HepG2 (cell line): Measurements from ENCODE around the gene PPCDC. TPM values are rescaled to one million over a fixed set of nuclear protein-coding genes. Genes with fewer than 3 reads are reported as not detected.
A peak's percentile ranks its signal among the peaks of the same experiment; 100 is the strongest.

Experiments
- FOXA1 ChIP-seq, 2 experiments: fragments of 450-650 bp in 1 of 2; sonication (generic) in 1 of 2; formaldehyde crosslinking in 1 of 2; IDR thresholded peaks; 2 replicates each; pipeline versions ENCODE4 v1.4.0 to v1.6.1; 2016 to 2020; ENCODE audit warnings: missing genetic modification reagents in 1 of 2
- MEIS2 ChIP-seq: sonication (generic); formaldehyde crosslinking; IDR thresholded peaks from 2 replicates; pipeline ENCODE4 v1.9.0; 2021; ENCODE audit warnings: mild to moderate bottlenecking, missing genetic modification reagents
- MIER2 ChIP-seq: IDR thresholded peaks from 2 replicates; pipeline ENCODE4 v1.6.1; 2016; ENCODE audit warnings: missing biosample characterization, missing genetic modification reagents
- NFE2L2 ChIP-seq: fragments of 150-350 bp; IDR thresholded peaks from 2 replicates; pipeline ENCODE4 v1.6.1; 2014; ENCODE audit warnings: low read length
- ZBTB7A ChIP-seq: sonication (generic); formaldehyde crosslinking; IDR thresholded peaks from 2 replicates; pipeline ENCODE4 v1.8.0; 2022; ENCODE audit warnings: mild to moderate bottlenecking, missing genetic modification reagents
- ZNF264 ChIP-seq: sonication (generic); formaldehyde crosslinking; IDR thresholded peaks from 2 replicates; pipeline ENCODE4 v1.4.0; 2020; ENCODE audit warnings: missing genetic modification reagents
- ZNF44 ChIP-seq: sonication (generic); formaldehyde crosslinking; IDR thresholded peaks from 2 replicates; pipeline ENCODE4 v1.5.1; 2020; ENCODE audit warnings: mild to moderate bottlenecking, missing genetic modification reagents
- ZNF775 ChIP-seq: sonication (generic); formaldehyde crosslinking; IDR thresholded peaks from 2 replicates; pipeline ENCODE4 v1.4.0; 2020; ENCODE audit warnings: missing genetic modification reagents, mild to moderate bottlenecking, moderate library complexity, borderline replicate concordance
- ZNF788 ChIP-seq: sonication (generic); formaldehyde crosslinking; IDR thresholded peaks from 2 replicates; pipeline ENCODE4 v1.5.0; 2020; ENCODE audit warnings: mild to moderate bottlenecking, missing genetic modification reagents, borderline replicate concordance
- polyA plus RNA-seq, 8 experiments: library from polyadenylated mRNA; depleted of rRNA in 3 of 8; stranded (reverse) in 7 of 8; unstranded in 1 of 8; fragments of >200 nt; fragmentation: Illumina TruSeq in 4 of 8; extraction: Trizol in 4 of 8; gene quantifications; 2 replicates each; pipeline versions ENCODE4 v1.2.1 to v1.2.3, GENCODE V29; 2011 to 2016; ENCODE audit warnings: low read depth in 4 of 8, missing spikeins in 1 of 8, mixed read lengths in 1 of 8; ENCODE audit not compliant: insufficient read depth in 1 of 8
- total RNA-seq, 5 experiments: library from RNA; depleted of rRNA; stranded (reverse); fragments of >200 nt; fragmentation: Illumina TruSeq; extraction: Trizol; gene quantifications; 2 replicates each; pipeline ENCODE4 v1.2.3, GENCODE V29; 2016; ENCODE audit warnings: low read depth in 1 of 5
- TF ChIP-seq, protein P1 (sequence below): sonication (generic); formaldehyde crosslinking; IDR thresholded peaks from 2 replicates; pipeline ENCODE4 v1.5.1; 2020; ENCODE audit warnings: missing genetic modification reagents, mild to moderate bottlenecking, borderline replicate concordance
- TF ChIP-seq, protein P2 (sequence below): sonication (generic); formaldehyde crosslinking; IDR thresholded peaks from 2 replicates; pipeline ENCODE4 v1.8.1; 2023; ENCODE audit warnings: missing genetic modification reagents, inconsistent platforms, borderline replicate concordance
- TF ChIP-seq, protein P3 (sequence below), 2 experiments: sonication (generic) in 1 of 2; formaldehyde crosslinking in 1 of 2; IDR thresholded peaks; 2 replicates each; pipeline versions ENCODE4 v1.4.0 to v1.6.1; 2018 to 2020; ENCODE audit warnings: missing genetic modification reagents in 2 of 2, borderline replicate concordance in 1 of 2, low read depth in 1 of 2, mild to moderate bottlenecking in 1 of 2, missing biosample characterization in 1 of 2
- TF ChIP-seq, protein P4 (sequence below): sonication (generic); formaldehyde crosslinking; IDR thresholded peaks from 2 replicates; pipeline ENCODE4 v1.4.0; 2020; ENCODE audit warnings: missing genetic modification reagents
- TF ChIP-seq, protein P5 (sequence below): sonication (generic); formaldehyde crosslinking; IDR thresholded peaks from 2 replicates; pipeline ENCODE4 v1.8.0; 2022; ENCODE audit warnings: mild to moderate bottlenecking, missing genetic modification reagents
- TF ChIP-seq, protein P6 (sequence below): sonication (generic); formaldehyde crosslinking; IDR thresholded peaks from 2 replicates; pipeline ENCODE4 v1.5.0; 2020; ENCODE audit warnings: mild to moderate bottlenecking, missing genetic modification reagents

The PPCDC gene
- total and polyA plus RNA-seq, 2 of the 13 experiments (the other 11 are each of a cell fraction or from before 2014, with no cell fraction given): 12.3 to 12.8 TPM

DNA sequence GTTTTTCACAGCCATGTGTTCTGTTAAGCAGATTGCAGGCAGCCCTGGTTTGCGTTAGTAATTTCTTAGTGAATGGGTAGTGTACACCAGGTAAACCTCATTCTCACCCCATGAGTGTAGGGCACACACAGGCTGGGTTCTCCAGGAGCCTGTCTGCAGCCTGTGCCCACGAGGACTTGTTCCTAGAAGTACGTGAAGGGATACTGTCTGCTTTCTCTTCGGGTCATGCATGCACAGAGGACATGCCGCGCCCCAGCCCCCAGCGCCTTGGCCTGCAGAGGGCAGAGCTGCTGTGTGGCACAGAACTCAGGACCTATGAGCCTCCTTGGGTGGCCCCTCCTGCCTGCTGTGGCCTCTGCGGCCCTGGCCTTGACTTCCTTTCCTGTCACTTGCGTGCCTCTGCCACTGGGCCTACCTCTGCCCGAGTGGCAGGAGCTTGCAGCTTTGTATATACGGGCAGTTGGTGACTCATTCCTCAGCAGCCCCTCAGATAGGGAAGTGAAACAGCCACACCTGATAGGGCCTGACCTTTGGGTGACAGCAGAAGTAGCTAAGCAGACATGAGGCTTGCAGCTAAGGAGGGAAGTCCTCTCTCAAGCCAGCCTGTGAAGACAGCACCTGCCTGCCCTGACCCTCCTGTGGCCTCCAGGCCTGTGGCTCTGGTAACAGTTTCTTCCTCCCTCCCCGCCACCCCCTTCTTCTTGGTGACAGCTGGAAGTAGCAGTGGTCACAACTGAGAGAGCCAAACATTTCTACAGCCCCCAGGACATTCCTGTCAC is 19.5 kb downstream of the PPCDC start (continued):
- TF ChIP-seq, protein P1, sequence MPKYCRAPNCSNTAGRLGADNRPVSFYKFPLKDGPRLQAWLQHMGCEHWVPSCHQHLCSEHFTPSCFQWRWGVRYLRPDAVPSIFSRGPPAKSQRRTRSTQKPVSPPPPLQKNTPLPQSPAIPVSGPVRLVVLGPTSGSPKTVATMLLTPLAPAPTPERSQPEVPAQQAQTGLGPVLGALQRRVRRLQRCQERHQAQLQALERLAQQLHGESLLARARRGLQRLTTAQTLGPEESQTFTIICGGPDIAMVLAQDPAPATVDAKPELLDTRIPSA (CRISPR knock-in tag): no peak
- 0 out of 2 replicates have a peak, but pooled peaks have one; percentile 77 for TF ChIP-seq ZNF44 (CRISPR knock-in tag)
- 0 out of 2 replicates have a peak, but pooled peaks have one; percentile 66 for TF ChIP-seq MEIS2 (CRISPR knock-in tag)
- TF ChIP-seq, protein P2, sequence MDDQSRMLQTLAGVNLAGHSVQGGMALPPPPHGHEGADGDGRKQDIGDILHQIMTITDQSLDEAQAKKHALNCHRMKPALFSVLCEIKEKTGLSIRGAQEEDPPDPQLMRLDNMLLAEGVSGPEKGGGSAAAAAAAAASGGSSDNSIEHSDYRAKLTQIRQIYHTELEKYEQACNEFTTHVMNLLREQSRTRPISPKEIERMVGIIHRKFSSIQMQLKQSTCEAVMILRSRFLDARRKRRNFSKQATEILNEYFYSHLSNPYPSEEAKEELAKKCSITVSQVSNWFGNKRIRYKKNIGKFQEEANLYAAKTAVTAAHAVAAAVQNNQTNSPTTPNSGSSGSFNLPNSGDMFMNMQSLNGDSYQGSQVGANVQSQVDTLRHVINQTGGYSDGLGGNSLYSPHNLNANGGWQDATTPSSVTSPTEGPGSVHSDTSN (CRISPR knock-in tag): no peak
- TF ChIP-seq, protein P3, sequence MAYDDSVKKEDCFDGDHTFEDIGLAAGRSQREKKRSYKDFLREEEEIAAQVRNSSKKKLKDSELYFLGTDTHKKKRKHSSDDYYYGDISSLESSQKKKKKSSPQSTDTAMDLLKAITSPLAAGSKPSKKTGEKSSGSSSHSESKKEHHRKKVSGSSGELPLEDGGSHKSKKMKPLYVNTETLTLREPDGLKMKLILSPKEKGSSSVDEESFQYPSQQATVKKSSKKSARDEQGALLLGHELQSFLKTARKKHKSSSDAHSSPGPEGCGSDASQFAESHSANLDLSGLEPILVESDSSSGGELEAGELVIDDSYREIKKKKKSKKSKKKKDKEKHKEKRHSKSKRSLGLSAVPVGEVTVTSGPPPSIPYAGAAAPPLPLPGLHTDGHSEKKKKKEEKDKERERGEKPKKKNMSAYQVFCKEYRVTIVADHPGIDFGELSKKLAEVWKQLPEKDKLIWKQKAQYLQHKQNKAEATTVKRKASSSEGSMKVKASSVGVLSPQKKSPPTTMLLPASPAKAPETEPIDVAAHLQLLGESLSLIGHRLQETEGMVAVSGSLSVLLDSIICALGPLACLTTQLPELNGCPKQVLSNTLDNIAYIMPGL (CRISPR knock-in tag; IDR thresholded peaks at IDR 0.05; ENCODE audit: borderline replicate concordance in 1 of 2, low read depth in 1 of 2): peak; percentile 78 to 88; a peak in 2 of 4 replicates
- TF ChIP-seq ZNF788: peak; percentile 80; the same call in 1 of the 2 replicates
- TF ChIP-seq NFE2L2: no peak
- TF ChIP-seq MIER2 (CRISPR knock-in tag): peak; percentile 72; the same call in 1 of the 2 replicates
- TF ChIP-seq ZNF264 (CRISPR knock-in tag): no peak
- TF ChIP-seq, protein P4, sequence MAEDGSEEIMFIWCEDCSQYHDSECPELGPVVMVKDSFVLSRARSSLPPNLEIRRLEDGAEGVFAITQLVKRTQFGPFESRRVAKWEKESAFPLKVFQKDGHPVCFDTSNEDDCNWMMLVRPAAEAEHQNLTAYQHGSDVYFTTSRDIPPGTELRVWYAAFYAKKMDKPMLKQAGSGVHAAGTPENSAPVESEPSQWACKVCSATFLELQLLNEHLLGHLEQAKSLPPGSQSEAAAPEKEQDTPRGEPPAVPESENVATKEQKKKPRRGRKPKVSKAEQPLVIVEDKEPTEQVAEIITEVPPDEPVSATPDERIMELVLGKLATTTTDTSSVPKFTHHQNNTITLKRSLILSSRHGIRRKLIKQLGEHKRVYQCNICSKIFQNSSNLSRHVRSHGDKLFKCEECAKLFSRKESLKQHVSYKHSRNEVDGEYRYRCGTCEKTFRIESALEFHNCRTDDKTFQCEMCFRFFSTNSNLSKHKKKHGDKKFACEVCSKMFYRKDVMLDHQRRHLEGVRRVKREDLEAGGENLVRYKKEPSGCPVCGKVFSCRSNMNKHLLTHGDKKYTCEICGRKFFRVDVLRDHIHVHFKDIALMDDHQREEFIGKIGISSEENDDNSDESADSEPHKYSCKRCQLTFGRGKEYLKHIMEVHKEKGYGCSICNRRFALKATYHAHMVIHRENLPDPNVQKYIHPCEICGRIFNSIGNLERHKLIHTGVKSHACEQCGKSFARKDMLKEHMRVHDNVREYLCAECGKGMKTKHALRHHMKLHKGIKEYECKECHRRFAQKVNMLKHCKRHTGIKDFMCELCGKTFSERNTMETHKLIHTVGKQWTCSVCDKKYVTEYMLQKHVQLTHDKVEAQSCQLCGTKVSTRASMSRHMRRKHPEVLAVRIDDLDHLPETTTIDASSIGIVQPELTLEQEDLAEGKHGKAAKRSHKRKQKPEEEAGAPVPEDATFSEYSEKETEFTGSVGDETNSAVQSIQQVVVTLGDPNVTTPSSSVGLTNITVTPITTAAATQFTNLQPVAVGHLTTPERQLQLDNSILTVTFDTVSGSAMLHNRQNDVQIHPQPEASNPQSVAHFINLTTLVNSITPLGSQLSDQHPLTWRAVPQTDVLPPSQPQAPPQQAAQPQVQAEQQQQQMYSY (CRISPR knock-in tag): no peak
- TF ChIP-seq ZNF775 (CRISPR knock-in tag): no peak
- no peak; the same call in none of the 2 replicates for TF ChIP-seq ZBTB7A (CRISPR knock-in tag)
- TF ChIP-seq, protein P5, sequence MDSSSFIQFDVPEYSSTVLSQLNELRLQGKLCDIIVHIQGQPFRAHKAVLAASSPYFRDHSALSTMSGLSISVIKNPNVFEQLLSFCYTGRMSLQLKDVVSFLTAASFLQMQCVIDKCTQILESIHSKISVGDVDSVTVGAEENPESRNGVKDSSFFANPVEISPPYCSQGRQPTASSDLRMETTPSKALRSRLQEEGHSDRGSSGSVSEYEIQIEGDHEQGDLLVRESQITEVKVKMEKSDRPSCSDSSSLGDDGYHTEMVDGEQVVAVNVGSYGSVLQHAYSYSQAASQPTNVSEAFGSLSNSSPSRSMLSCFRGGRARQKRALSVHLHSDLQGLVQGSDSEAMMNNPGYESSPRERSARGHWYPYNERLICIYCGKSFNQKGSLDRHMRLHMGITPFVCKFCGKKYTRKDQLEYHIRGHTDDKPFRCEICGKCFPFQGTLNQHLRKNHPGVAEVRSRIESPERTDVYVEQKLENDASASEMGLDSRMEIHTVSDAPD (CRISPR knock-in tag): 0 out of 2 replicates have a peak, but pooled peaks have one; percentile 21
- TF ChIP-seq, protein P6, sequence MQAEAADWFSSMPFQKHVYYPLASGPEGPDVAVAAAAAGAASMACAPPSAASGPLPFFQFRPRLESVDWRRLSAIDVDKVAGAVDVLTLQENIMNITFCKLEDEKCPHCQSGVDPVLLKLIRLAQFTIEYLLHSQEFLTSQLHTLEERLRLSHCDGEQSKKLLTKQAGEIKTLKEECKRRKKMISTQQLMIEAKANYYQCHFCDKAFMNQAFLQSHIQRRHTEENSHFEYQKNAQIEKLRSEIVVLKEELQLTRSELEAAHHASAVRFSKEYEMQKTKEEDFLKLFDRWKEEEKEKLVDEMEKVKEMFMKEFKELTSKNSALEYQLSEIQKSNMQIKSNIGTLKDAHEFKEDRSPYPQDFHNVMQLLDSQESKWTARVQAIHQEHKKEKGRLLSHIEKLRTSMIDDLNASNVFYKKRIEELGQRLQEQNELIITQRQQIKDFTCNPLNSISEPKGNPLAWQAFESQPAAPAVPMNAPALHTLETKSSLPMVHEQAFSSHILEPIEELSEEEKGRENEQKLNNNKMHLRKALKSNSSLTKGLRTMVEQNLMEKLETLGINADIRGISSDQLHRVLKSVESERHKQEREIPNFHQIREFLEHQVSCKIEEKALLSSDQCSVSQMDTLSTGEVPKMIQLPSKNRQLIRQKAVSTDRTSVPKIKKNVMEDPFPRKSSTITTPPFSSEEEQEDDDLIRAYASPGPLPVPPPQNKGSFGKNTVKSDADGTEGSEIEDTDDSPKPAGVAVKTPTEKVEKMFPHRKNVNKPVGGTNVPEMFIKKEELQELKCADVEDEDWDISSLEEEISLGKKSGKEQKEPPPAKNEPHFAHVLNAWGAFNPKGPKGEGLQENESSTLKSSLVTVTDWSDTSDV: peak; percentile 78; the same call in 1 of the 2 replicates
- no peak for TF ChIP-seq FOXA1 (IDR thresholded peaks at IDR 0.05)
- peak; percentile 57 for TF ChIP-seq FOXA1 (CRISPR knock-in tag; IDR thresholded peaks at IDR 0.05)
